Neural progenitor cell (in vitro differentiated cells): Measurements from ENCODE around the gene CPNE4. TPM values are rescaled to one million over a fixed set of nuclear protein-coding genes. Genes with fewer than 3 reads are reported as not detected.

ENCODE experiments used
- DNase-seq: peaks from one replicate; pipeline ENCODE4 v3.0.0-alpha.2; 2016; ENCODE audit warnings: low spot score
- H2AFZ ChIP-seq: fragments of 200-600 bp; sonication (generic); replicated peaks from 2 replicates; pipeline ENCODE4 v1.6.1; 2016; ENCODE audit warnings: antibody characterized with exemption
- H3F3A ChIP-seq: fragments of 200-600 bp; sonication (generic); 2 replicates; pipeline ENCODE4 v1.6.1; 2016; ENCODE audit warnings: antibody characterized with exemption, low read depth
- H3K27ac ChIP-seq: fragments of 200-600 bp; sonication (generic); 2 replicates; pipeline ENCODE4 v1.5.1; 2016; ENCODE audit warnings: mild to moderate bottlenecking
- H3K27me3 ChIP-seq: fragments of 200-600 bp; sonication (generic); 2 replicates; pipeline ENCODE4 v1.6.1; 2016; ENCODE audit warnings: mild to moderate bottlenecking, moderate library complexity
- H3K36me3 ChIP-seq: fragments of 200-600 bp; sonication (generic); 2 replicates; pipeline ENCODE4 v1.5.1; 2016
- H3K4me1 ChIP-seq: fragments of 200-600 bp; sonication (generic); 2 replicates; pipeline ENCODE4 v1.6.1; 2016; ENCODE audit warnings: mixed run types
- H3K4me2 ChIP-seq: fragments of 200-600 bp; sonication (generic); 2 replicates; pipeline ENCODE4 v1.6.1; 2016
- H3K4me3 ChIP-seq: fragments of 200-600 bp; sonication (generic); 2 replicates; pipeline ENCODE4 v1.5.1; 2016
- H3K79me2 ChIP-seq: fragments of 200-600 bp; sonication (generic); 2 replicates; pipeline ENCODE4 v1.6.1; 2016; ENCODE audit warnings: low read depth
- H3K9ac ChIP-seq: fragments of 200-600 bp; sonication (generic); 2 replicates; pipeline ENCODE4 v1.6.1; 2016
- H3K9me3 ChIP-seq: fragments of 200-600 bp; sonication (generic); 2 replicates; pipeline ENCODE4 v1.5.1; 2016; ENCODE audit warnings: low read depth
- H4K20me1 ChIP-seq: fragments of 200-600 bp; sonication (generic); 2 replicates; pipeline ENCODE4 v1.6.1; 2016; ENCODE audit warnings: low read depth
- H3K27ac Mint-ChIP-seq: 3 replicates; pipeline ENCODE4 v1.8.0; 2021; ENCODE audit warnings: mixed read lengths
- H3K27me3 Mint-ChIP-seq: 2 replicates; pipeline ENCODE4 v1.8.0; 2022; ENCODE audit warnings: low read depth, mild to moderate bottlenecking, inconsistent platforms, moderate library complexity, mixed read lengths; ENCODE audit not compliant: insufficient read depth
- H3K36me3 Mint-ChIP-seq: 3 replicates; pipeline ENCODE4 v1.8.0; 2021; ENCODE audit warnings: mixed read lengths
- H3K4me1 Mint-ChIP-seq: 3 replicates; pipeline ENCODE4 v1.8.0; 2021; ENCODE audit warnings: mixed read lengths
- H3K4me3 Mint-ChIP-seq: 3 replicates; pipeline ENCODE4 v1.8.0; 2021; ENCODE audit warnings: mild to moderate bottlenecking, moderate library complexity, mixed read lengths
- H3K9me3 Mint-ChIP-seq: 3 replicates; pipeline ENCODE4 v1.8.0; 2020; ENCODE audit warnings: mixed read lengths
- CTCF ChIP-seq: fragments of 200-600 bp; sonication (generic); IDR thresholded peaks from 2 replicates; pipeline ENCODE4 v1.5.1; 2017; ENCODE audit warnings: antibody characterized with exemption, mild to moderate bottlenecking
- EZH2 ChIP-seq: fragments of 200-600 bp; sonication (generic); IDR thresholded peaks from 2 replicates; pipeline ENCODE4 v1.6.1; 2017; ENCODE audit warnings: antibody characterized with exemption, mild to moderate bottlenecking, moderate library complexity
- EZH2phosphoT487 ChIP-seq: fragments of 200-600 bp; sonication (generic); IDR thresholded peaks from 2 replicates; pipeline ENCODE4 v1.6.1; 2017; ENCODE audit warnings: antibody characterized with exemption
- total RNA-seq: library from RNA; depleted of rRNA; stranded (reverse); fragments of >200 nt; gene quantifications from 2 replicates; pipeline ENCODE4 v1.2.3, GENCODE V29; 2015; ENCODE audit warnings: low replicate concordance

Gene CPNE4
- total RNA-seq, 1 donor from 2014 or later, result not detected

- Histone ChIP-seq H3K4me1 (peaks cover 8% of the 10 kb centered on the region), H3K4me2 (no peak overlapping the region), H2AFZ (no peak overlapping the region), H3K36me3 (no peaks in the 10 kb centered on the region), H4K20me1 (no peaks in the 10 kb centered on the region), H3K9ac (no peak overlapping the region), H3K79me2 (no peaks in the 10 kb centered on the region), H3K4me3 (no peak overlapping the region), H3F3A (peaks cover 7% of the 10 kb centered on the region), H3K27me3 (no peaks in the 10 kb centered on the region), H3K27ac (no peak overlapping the region), H3K9me3 (no peaks in the 10 kb centered on the region)
- no peaks in the 10 kb centered on the region for H3K36me3 Mint-ChIP-seq
- no peak overlapping the region for H3K27ac Mint-ChIP-seq
- no peaks in the 10 kb centered on the region for H3K27me3 Mint-ChIP-seq
- H3K9me3 Mint-ChIP-seq, result no peaks in the 10 kb centered on the region
- DNase-seq, result no peak
- no peak overlapping the region for H3K4me3 Mint-ChIP-seq
- peaks cover 9% of the 10 kb centered on the region for H3K4me1 Mint-ChIP-seq
- no peak for TF ChIP-seq EZH2phosphoT487
- TF ChIP-seq CTCF, result no peak
- TF ChIP-seq EZH2, result no peak
Measured at GRCh38 chr3:131645638-131646037, 389.2 kb downstream of the CPNE4 start.

GRCh38 chr3:131636266-131636775 lies 398.5 kb downstream of the CPNE4 start:
- no peak overlapping the region for H3K27ac Mint-ChIP-seq
- H3K79me2 ChIP-seq, result no peaks in the 10 kb centered on the region
- no peak overlapping the region for H3K9ac ChIP-seq
- H2AFZ ChIP-seq, result peak overlapping the region; percentile 50
- H3K27ac ChIP-seq, result no peak overlapping the region
- no peak overlapping the region for H3K4me3 ChIP-seq
- no peaks in the 10 kb centered on the region for H3F3A ChIP-seq
- no peak for DNase-seq
- peaks cover 11% of the 10 kb centered on the region for H3K9me3 Mint-ChIP-seq
- no peak overlapping the region for H3K4me2 ChIP-seq
- H3K27me3 ChIP-seq, result no peaks in the 10 kb centered on the region
- H3K36me3 ChIP-seq, result no peaks in the 10 kb centered on the region
- no peaks in the 10 kb centered on the region for H3K4me1 ChIP-seq
- no peaks in the 10 kb centered on the region for H3K36me3 Mint-ChIP-seq
- H3K27me3 Mint-ChIP-seq, result peaks cover 2% of the 10 kb centered on the region
- H4K20me1 ChIP-seq, result no peaks in the 10 kb centered on the region
- no peaks in the 10 kb centered on the region for H3K4me1 Mint-ChIP-seq
- TF ChIP-seq CTCF (no peak), EZH2 (no peak), EZH2phosphoT487 (no peak)
- H3K9me3 ChIP-seq, result no peaks in the 10 kb centered on the region
- no peak overlapping the region for H3K4me3 Mint-ChIP-seq

DNA sequence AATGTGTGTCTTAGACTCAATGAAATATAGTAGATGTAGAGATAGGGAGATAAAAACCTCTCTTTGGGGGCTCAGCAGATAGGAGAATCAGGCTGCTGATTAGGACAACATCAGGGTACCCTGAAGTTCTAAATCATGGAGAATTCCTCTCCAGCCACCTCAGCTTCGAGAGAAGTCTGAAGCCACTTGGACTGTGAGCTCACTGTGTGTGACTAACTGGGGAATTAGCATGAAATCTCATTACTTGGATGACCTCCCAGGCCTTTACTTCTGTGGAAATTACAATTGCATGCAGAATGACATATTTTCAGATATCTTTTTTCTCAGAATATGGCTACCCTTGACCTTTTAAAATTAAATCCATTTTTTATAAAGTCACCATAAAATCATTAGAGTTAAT lies 404.0 kb downstream of the CPNE4 start:
- Histone ChIP-seq H3K9me3 (no peaks in the 10 kb centered on the region), H3K27me3 (no peaks in the 10 kb centered on the region), H2AFZ (no peak overlapping the region), H3K27ac (no peak overlapping the region), H3K9ac (no peak overlapping the region), H3K4me3 (no peak overlapping the region), H3K4me1 (no peaks in the 10 kb centered on the region), H3K79me2 (no peaks in the 10 kb centered on the region), H3K4me2 (no peak overlapping the region), H3K36me3 (no peaks in the 10 kb centered on the region), H4K20me1 (no peaks in the 10 kb centered on the region), H3F3A (no peaks in the 10 kb centered on the region)
- Mint-ChIP-seq H3K4me3 (no peak overlapping the region), H3K36me3 (peaks cover 2% of the 10 kb centered on the region), H3K27ac (no peak overlapping the region), H3K9me3 (peaks cover 2% of the 10 kb centered on the region), H3K4me1 (peaks cover 6% of the 10 kb centered on the region), H3K27me3 (peaks cover 2% of the 10 kb centered on the region)
- TF ChIP-seq EZH2phosphoT487 (no peak), CTCF (no peak), EZH2 (no peak)
- no peak for DNase-seq
